LNCaP clone FGC (cell line): Measurements from ENCODE around the gene ROBO1.

Source experiments
- DNase-seq: peaks from one replicate; pipeline ENCODE4 v3.0.0-alpha.2; 2011; ENCODE audit warnings: low read depth
- H3K4me3 ChIP-seq: 2 replicates; pipeline ENCODE4 v1.5.1; 2011; ENCODE audit warnings: mild to moderate bottlenecking, low read depth, low read length, control low read depth
- TF ChIP-seq, protein P1 (sequence below): IDR thresholded peaks from 2 replicates; pipeline ENCODE4 v1.5.1; 2012; ENCODE audit warnings: mild to moderate bottlenecking; ENCODE audit not compliant: control insufficient read depth, insufficient read depth; ENCODE audit errors: extremely low read depth

ROBO1 gene

DNA sequence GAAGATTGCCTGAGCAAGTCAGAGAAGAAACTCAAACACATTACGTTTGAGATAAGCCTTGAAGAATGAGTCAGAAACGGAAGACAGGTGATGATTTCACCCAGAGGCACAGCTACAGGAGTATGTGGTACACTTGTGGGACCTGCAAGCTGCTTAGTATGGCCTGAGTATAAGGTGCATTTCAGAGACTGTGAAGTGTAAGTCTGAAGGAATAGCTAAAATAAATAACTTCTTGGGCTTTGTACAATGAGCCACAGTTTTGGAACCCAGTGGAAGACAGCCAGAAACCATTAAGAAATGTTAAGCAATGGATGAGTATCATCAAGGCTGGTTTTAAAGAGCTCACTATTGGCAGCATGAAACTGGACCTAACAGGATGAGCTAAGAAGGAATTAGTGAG is 826.2 kb downstream of the ROBO1 start:
- TF ChIP-seq, protein P1, sequence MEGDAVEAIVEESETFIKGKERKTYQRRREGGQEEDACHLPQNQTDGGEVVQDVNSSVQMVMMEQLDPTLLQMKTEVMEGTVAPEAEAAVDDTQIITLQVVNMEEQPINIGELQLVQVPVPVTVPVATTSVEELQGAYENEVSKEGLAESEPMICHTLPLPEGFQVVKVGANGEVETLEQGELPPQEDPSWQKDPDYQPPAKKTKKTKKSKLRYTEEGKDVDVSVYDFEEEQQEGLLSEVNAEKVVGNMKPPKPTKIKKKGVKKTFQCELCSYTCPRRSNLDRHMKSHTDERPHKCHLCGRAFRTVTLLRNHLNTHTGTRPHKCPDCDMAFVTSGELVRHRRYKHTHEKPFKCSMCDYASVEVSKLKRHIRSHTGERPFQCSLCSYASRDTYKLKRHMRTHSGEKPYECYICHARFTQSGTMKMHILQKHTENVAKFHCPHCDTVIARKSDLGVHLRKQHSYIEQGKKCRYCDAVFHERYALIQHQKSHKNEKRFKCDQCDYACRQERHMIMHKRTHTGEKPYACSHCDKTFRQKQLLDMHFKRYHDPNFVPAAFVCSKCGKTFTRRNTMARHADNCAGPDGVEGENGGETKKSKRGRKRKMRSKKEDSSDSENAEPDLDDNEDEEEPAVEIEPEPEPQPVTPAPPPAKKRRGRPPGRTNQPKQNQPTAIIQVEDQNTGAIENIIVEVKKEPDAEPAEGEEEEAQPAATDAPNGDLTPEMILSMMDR, result no peak
- H3K4me3 ChIP-seq, result no peak overlapping the region
- DNase-seq, result no peak

DNA sequence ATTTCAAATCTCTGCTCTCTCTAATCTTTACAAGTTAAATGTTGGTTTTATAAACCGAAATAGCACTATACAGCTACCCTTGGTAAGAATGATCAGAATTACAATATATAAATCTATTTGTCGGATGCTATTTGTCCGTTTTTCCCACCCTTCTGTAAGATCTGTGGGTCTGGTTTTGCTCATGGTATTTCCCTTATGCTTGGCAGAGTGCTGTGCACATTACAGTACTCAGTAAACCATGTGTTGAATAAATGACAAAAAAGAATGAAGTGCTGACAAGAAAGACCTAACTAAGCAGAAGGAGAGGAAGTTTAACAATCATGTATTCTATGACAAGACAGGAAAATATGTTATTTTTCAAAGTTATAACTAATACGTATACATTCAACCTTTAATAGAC is 827.2 kb downstream of the ROBO1 start:
- no peak for DNase-seq
- TF ChIP-seq, protein P1, result no peak
- H3K4me3 ChIP-seq, result no peak overlapping the region

DNA sequence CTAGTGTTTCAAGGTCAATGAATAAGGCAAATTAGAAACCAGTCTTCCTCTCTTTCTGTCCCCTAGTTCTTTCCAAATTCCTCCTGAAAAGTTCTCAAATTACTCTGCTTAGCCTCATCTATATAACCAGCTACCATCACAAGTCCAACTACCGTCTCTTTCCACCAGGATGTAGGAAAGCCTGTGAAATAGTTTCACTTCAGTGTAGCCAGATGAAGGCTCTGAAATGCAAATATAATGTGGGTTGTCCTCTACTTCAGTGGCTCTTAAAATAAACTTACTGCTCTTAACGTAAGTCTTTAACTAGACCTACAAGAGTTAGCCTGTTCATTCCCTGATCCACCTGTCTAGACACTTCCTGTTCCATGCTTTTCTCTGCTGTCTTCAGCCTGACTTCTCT is 827.7 kb downstream of the ROBO1 start:
- no peak for DNase-seq
- TF ChIP-seq, protein P1, result no peak
- no peak overlapping the region for H3K4me3 ChIP-seq

DNA sequence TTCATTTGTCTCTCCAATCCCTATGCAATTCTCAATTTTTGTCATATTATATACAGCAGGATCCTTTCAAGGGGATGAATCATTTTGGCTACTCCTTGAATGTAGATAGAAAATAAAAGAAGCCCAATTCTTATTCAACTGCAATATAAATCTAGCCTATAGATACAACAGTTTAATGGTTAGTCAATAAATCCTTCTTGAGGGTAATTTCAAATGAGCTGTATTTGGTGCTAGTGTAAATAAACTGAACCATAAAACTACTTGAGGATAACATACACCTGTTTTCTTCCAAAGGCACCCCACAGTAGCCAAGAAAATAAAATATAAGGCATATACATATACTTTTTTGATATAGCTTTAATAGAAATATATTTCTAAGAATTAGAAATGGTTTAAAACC is 830.3 kb downstream of the ROBO1 start:
- no peak for DNase-seq
- H3K4me3 ChIP-seq, result no peak overlapping the region
- TF ChIP-seq, protein P1, result no peak

DNA sequence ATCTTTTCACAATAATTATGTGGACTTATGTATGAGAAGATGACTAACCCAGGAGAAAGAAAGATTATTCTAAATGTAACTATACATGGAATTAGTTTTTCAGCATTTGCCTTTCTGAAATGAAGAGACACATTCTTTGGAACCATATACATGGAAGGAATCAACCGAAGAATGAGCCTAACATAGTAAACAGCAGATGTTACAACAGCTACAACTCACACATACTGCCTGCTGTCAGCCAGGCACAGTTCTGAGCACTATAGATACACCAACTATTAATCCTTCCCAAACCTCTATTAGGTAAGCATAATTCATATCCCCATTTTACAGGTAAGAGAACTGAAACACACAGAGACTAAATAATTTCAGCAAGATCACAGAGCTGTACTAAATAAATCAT is 840.0 kb downstream of the ROBO1 start:
- TF ChIP-seq, protein P1, result no peak
- no peak for DNase-seq
- H3K4me3 ChIP-seq, result no peak overlapping the region

DNA sequence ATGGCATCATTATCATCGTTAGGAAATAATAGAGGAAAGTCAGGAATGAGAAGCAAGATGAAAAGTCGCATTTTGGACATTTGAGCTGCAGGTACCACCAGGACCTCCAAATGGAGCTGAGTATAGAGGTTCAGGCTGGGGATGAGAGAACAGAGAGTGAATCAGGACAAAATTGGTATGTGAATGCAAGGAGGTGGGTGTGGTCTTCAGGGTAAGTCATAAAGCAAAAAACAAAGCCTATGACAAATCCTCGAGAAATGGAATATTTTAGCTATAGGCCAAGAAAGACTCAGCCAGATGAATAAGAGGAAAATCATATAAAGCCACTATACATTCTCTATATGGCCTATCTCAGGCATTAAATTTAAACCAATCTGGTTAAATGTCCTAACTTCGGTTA is 841.3 kb downstream of the ROBO1 start:
- TF ChIP-seq, protein P1, result no peak
- no peak for DNase-seq
- H3K4me3 ChIP-seq, result no peak overlapping the region

DNA sequence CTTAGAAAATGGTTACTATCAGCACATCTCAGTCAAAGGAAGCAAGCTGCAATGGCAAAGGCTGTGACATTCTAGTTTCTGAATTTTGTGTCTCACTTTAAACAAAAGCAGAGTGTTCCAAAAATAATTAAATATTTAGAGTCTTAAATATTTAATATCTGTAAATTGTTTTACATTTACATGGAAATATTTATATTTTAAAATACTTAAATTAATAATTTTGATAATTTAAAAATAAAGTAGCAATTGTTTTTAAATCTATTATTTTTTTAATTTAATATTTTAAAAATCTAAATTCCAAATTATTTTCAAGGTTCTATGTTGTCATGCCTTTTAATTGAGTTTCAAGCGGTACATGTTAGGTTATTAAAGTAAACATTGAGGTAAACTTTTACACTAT is 843.1 kb downstream of the ROBO1 start:
- H3K4me3 ChIP-seq, result no peak overlapping the region
- TF ChIP-seq, protein P1, result no peak
- DNase-seq, result no peak
